A549 (cell line): ENCODE results near the gene ANKRD13A. TPM values are rescaled to one million over a fixed set of nuclear protein-coding genes. Genes with fewer than 3 reads are reported as not detected.

Source experiments
- ATAC-seq, 2 experiments: fragments of 200-7000 bp in 1 of 2; fragments of >200 bp in 1 of 2; cut with Nextera tagmentation in 1 of 2; cut with Tn5 transposase in 1 of 2; 3 replicates each; pipeline versions ENCODE4 v1.8.0 to v1.9.1; 2018 to 2020; ENCODE audit warnings: mild to moderate bottlenecking in 1 of 2, moderate library complexity in 1 of 2
- CTCF ChIA-PET: fragments of 300-600 bp; sonication (Branson Sonifier 250); formaldehyde crosslinking; extraction: SDS; loops from one replicate; lab custom pipeline; 2021; ENCODE audit warnings: antibody characterized with exemption, inconsistent platforms; lab: Yijun Ruan, JAX
- POLR2A ChIA-PET: fragments of 350-600 bp; formaldehyde crosslinking; extraction: SDS; loops from one replicate; lab custom pipeline; 2021; ENCODE audit warnings: antibody characterized with exemption, inconsistent platforms; lab: Yijun Ruan, JAX
- DNase-seq, 2 experiments: peaks; one replicate each; pipeline versions ENCODE4 v3.0.0 to v3.0.0-alpha.2; 2011 to 2016; ENCODE audit warnings: low read depth in 1 of 2, low spot score in 1 of 2
- FAIRE-seq: peaks from 2 replicates; lab custom pipeline; 2011; peaks lifted over from hg19 to GRCh38; lab: Jason Lieb, UNC
- H3K27ac ChIP-seq, 2 experiments: fragments of >200 bp; sonication (Bioruptor Twin); formaldehyde crosslinking; 3 replicates each; pipeline ENCODE4 v1.5.1; 2016 to 2017
- H3K4me1 ChIP-seq: fragments of >200 bp; sonication (Bioruptor Twin); formaldehyde crosslinking; 3 replicates; pipeline ENCODE4 v1.6.1; 2016
- H3K4me2 ChIP-seq: fragments of >200 bp; sonication (Bioruptor Twin); formaldehyde crosslinking; 3 replicates; pipeline ENCODE4 v1.6.1; 2016
- H3K4me3 ChIP-seq: fragments of >200 bp; sonication (Bioruptor Twin); formaldehyde crosslinking; 3 replicates; pipeline ENCODE4 v1.5.1; 2016
- H3K9me3 ChIP-seq: fragments of >200 bp; sonication (Bioruptor Twin); formaldehyde crosslinking; 3 replicates; pipeline ENCODE4 v1.6.1; 2016
- BHLHE40 ChIP-seq: IDR thresholded peaks from 2 replicates; pipeline ENCODE4 v1.6.1; 2012; ENCODE audit warnings: low read depth, low read length, inconsistent platforms
- CBX2 ChIP-seq: fragments of 200-600 bp; sonication (generic); IDR thresholded peaks from 2 replicates; pipeline ENCODE4 v1.6.1; 2016; ENCODE audit warnings: low read depth, mild to moderate bottlenecking, borderline replicate concordance
- CBX8 ChIP-seq: fragments of 200-600 bp; sonication (generic); IDR thresholded peaks from 2 replicates; pipeline ENCODE4 v1.6.1; 2016
- CHD4 ChIP-seq: fragments of 200-600 bp; sonication (generic); IDR thresholded peaks from 2 replicates; pipeline ENCODE4 v1.6.1; 2016; ENCODE audit warnings: antibody characterized with exemption, mild to moderate bottlenecking, borderline replicate concordance
- EP300 ChIP-seq, 2 experiments: fragments of >200 bp; sonication (Bioruptor Twin); formaldehyde crosslinking; IDR thresholded peaks; 2 replicates in 1 of 2; 3 replicates in 1 of 2; pipeline ENCODE4 v1.6.1; 2016 to 2017
- ESRRA ChIP-seq: fragments of 150-350 bp; IDR thresholded peaks from 2 replicates; pipeline ENCODE4 v1.6.1; 2014; ENCODE audit warnings: mild to moderate bottlenecking, low read length, borderline replicate concordance
- HEYL ChIP-seq: fragments of 250-450 bp; sonication (Bioruptor Pico); IDR thresholded peaks from 2 replicates; pipeline ENCODE4 v1.8.0; 2021; ENCODE audit warnings: mild to moderate bottlenecking, moderate library complexity
- JUNB ChIP-seq: fragments of >200 bp; sonication (Bioruptor Twin); formaldehyde crosslinking; IDR thresholded peaks from 2 replicates; pipeline ENCODE4 v1.6.1; 2016
- KDM5A ChIP-seq: fragments of 200-600 bp; sonication (generic); IDR thresholded peaks from 2 replicates; pipeline ENCODE4 v1.6.1; 2016; ENCODE audit warnings: antibody characterized with exemption, mild to moderate bottlenecking
- MAFK ChIP-seq: fragments of 450-650 bp; IDR thresholded peaks from 2 replicates; pipeline ENCODE4 v1.6.1; 2014; ENCODE audit not compliant: partially characterized antibody
- MAZ ChIP-seq: fragments of 150-350 bp; IDR thresholded peaks from 2 replicates; pipeline ENCODE4 v1.6.1; 2014; ENCODE audit warnings: antibody characterized with exemption, low read depth, low read length, borderline replicate concordance
- MYC ChIP-seq: IDR thresholded peaks from 2 replicates; pipeline ENCODE4 v1.6.1; 2012; ENCODE audit warnings: mild to moderate bottlenecking, inconsistent platforms, low read length, improper control_type of control experiment, borderline replicate concordance
- NPAS2 ChIP-seq: fragments of 250-450 bp; sonication (Bioruptor Pico); IDR thresholded peaks from 2 replicates; pipeline ENCODE4 v1.8.0; 2022; ENCODE audit warnings: mild to moderate bottlenecking, moderate library complexity, borderline replicate concordance
- NR3C1 ChIP-seq: fragments of >200 bp; sonication (Bioruptor Twin); formaldehyde crosslinking; IDR thresholded peaks from 3 replicates; pipeline ENCODE4 v1.6.1; 2017
- PHF8 ChIP-seq: fragments of 200-600 bp; sonication (generic); IDR thresholded peaks from 2 replicates; pipeline ENCODE4 v1.6.1; 2016; ENCODE audit warnings: low read depth, mild to moderate bottlenecking, antibody characterized with exemption, moderate library complexity, borderline replicate concordance
- RAD21 ChIP-seq, 2 experiments: fragments of >200 bp in 1 of 2; sonication (Bioruptor Twin) in 1 of 2; formaldehyde crosslinking in 1 of 2; IDR thresholded peaks in 1 of 2; conservative IDR thresholded peaks in 1 of 2; 2 replicates in 1 of 2; 3 replicates in 1 of 2; pipeline ENCODE4 v1.6.1; 2012 to 2018; ENCODE audit warnings: inconsistent platforms in 1 of 2
- RCOR1 ChIP-seq: fragments of 150-350 bp; IDR thresholded peaks from 2 replicates; pipeline ENCODE4 v1.6.1; 2014; ENCODE audit warnings: antibody characterized with exemption, low read length, low read depth
- RFX5 ChIP-seq: fragments of 450-650 bp; IDR thresholded peaks from 2 replicates; pipeline ENCODE4 v1.7.1; 2014; ENCODE audit warnings: antibody characterized with exemption, mild to moderate bottlenecking, moderate library complexity
- SREBF2 ChIP-seq: fragments of 450-650 bp; IDR thresholded peaks from 2 replicates; pipeline ENCODE4 v1.6.1; 2014; ENCODE audit warnings: mild to moderate bottlenecking, moderate library complexity
- TFCP2L1 ChIP-seq: fragments of 250-450 bp; sonication (Bioruptor Pico); IDR thresholded peaks from 2 replicates; pipeline ENCODE4 v1.5.0; 2021; ENCODE audit warnings: mild to moderate bottlenecking
- ZC3H11A ChIP-seq: fragments of 450-650 bp; IDR thresholded peaks from 2 replicates; pipeline ENCODE4 v1.6.1; 2014; ENCODE audit warnings: antibody characterized with exemption, mild to moderate bottlenecking
- ZFP36 ChIP-seq: fragments of 450-650 bp; IDR thresholded peaks from 2 replicates; pipeline ENCODE4 v1.6.1; 2014; ENCODE audit warnings: borderline replicate concordance; ENCODE audit not compliant: partially characterized antibody
- ZSCAN20 ChIP-seq: fragments of 250-450 bp; sonication (Bioruptor Pico); IDR thresholded peaks from 2 replicates; pipeline ENCODE4 v1.8.0; 2022; ENCODE audit warnings: mild to moderate bottlenecking, moderate library complexity
- WGBS: methylation state at CpG from one replicate; pipeline ENCODE4 v1.1.6; 2017; ENCODE audit errors: missing lambda C conversion rate; 5-methylcytosine and 5-hydroxymethylcytosine counted together
- polyA plus RNA-seq, 4 experiments: library from polyadenylated mRNA; depleted of rRNA in 3 of 4; stranded (reverse); fragments of >200 nt; fragmentation: RNase III in 1 of 4; extraction: RNeasy Plus Mini Kit Qiagen cat#74134 plus additional on column Dnase treatment in 1 of 4; gene quantifications; 2 replicates in 3 of 4; 3 replicates in 1 of 4; pipeline ENCODE4 v1.2.3, GENCODE V29; 2011 to 2017
- TF ChIP-seq, protein P1 (sequence below): IDR thresholded peaks from 2 replicates; pipeline ENCODE4 v1.6.1; 2012; ENCODE audit warnings: low read depth, borderline replicate concordance
- TF ChIP-seq, protein P2 (sequence below): fragments of 150-350 bp; IDR thresholded peaks from 2 replicates; pipeline ENCODE4 v1.6.1; 2014; ENCODE audit warnings: low read depth, mild to moderate bottlenecking, low read length
- TF ChIP-seq, protein P3 (sequence below): fragments of >200 bp; sonication (Bioruptor Twin); formaldehyde crosslinking; IDR thresholded peaks from 3 replicates; pipeline ENCODE4 v1.6.1; 2016
- TF ChIP-seq, protein P4 (sequence below): fragments of 250-450 bp; sonication (Bioruptor Pico); IDR thresholded peaks from 2 replicates; pipeline ENCODE4 v1.5.0; 2020; ENCODE audit warnings: low read depth, mild to moderate bottlenecking, moderate library complexity
- TF ChIP-seq, protein P5 (sequence below): IDR thresholded peaks from 2 replicates; pipeline ENCODE4 v1.6.1; 2012

The ANKRD13A gene
- polyA plus RNA-seq, 2 of the 4 experiments (the other 2 are of a cell fraction), result 12.1 to 23.8 TPM

DNA sequence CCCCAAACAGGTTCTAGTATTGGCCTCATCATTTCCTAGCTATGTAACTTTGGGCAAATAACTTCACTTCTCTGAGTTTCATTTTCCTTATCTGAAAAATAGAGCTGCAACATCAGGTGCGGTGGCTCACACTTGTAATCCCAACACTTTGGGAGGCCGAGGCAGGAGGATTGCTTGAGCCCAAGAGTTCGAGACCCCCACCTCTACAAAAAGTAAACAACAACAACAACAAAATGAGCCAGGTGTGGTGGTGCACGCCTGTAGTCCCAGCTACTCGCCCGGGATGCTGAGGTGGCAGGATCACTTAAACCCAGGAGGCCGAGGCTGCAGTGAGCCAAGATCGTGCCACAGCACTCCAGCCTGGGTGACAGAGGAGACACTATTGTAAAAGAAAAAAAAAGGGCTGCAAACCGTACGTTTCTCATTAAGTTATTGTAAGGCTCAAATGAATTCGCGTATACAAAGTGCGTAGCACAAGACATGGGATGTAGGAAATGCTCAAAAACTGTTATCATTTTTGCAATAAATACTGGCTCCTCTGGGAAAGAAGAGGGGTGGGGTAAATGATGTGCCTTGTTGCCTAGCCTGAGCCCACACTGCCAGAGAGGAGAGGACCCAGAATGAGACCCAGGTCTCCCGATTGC lies 48.2 kb downstream of the ANKRD13A start:
- WGBS, result 62% methylated on average over 14 of the region's 14 CpGs
- ATAC-seq, result peak in 1 of 2 experiments; percentile 8; a peak in 2 of 6 replicates
- ChIA-PET POLR2A (no interaction called here), CTCF (interaction anchor here (0.8 to 1.5 kb wide), 2 partner anchors 9 to 52 kb away, joined by 4 read pairs; no protein-coding TSS in a partner anchor)
- peak overlapping the region; percentile 86 for H3K4me3 ChIP-seq
- H3K4me1 ChIP-seq, result peaks cover 34% of the 10 kb centered on the region
- no peak for DNase-seq
- peak overlapping the region; percentile 92 for H3K4me2 ChIP-seq
- no peaks in the 10 kb centered on the region for H3K9me3 ChIP-seq
- TF ChIP-seq RAD21 (conservative IDR thresholded peaks at IDR 0.05 in 1 of 2, IDR thresholded peaks at IDR 0.05 in 1 of 2) (no peak), JUNB (no peak), RFX5 (no peak), KDM5A (no peak), ZSCAN20 (no peak), RCOR1 (no peak), NPAS2 (CRISPR knock-in tag) (no peak), CBX2 (no peak), ESRRA (no peak), TFCP2L1 (CRISPR knock-in tag) (no peak), MYC (no peak)
- TF ChIP-seq, protein P1, sequence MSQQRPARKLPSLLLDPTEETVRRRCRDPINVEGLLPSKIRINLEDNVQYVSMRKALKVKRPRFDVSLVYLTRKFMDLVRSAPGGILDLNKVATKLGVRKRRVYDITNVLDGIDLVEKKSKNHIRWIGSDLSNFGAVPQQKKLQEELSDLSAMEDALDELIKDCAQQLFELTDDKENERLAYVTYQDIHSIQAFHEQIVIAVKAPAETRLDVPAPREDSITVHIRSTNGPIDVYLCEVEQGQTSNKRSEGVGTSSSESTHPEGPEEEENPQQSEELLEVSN, result no peak
- TF ChIP-seq, protein P2, sequence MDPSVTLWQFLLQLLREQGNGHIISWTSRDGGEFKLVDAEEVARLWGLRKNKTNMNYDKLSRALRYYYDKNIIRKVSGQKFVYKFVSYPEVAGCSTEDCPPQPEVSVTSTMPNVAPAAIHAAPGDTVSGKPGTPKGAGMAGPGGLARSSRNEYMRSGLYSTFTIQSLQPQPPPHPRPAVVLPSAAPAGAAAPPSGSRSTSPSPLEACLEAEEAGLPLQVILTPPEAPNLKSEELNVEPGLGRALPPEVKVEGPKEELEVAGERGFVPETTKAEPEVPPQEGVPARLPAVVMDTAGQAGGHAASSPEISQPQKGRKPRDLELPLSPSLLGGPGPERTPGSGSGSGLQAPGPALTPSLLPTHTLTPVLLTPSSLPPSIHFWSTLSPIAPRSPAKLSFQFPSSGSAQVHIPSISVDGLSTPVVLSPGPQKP, result no peak
- TF ChIP-seq, protein P3, sequence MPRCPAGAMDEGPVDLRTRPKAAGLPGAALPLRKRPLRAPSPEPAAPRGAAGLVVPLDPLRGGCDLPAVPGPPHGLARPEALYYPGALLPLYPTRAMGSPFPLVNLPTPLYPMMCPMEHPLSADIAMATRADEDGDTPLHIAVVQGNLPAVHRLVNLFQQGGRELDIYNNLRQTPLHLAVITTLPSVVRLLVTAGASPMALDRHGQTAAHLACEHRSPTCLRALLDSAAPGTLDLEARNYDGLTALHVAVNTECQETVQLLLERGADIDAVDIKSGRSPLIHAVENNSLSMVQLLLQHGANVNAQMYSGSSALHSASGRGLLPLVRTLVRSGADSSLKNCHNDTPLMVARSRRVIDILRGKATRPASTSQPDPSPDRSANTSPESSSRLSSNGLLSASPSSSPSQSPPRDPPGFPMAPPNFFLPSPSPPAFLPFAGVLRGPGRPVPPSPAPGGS, result no peak
- TF ChIP-seq, protein P4, sequence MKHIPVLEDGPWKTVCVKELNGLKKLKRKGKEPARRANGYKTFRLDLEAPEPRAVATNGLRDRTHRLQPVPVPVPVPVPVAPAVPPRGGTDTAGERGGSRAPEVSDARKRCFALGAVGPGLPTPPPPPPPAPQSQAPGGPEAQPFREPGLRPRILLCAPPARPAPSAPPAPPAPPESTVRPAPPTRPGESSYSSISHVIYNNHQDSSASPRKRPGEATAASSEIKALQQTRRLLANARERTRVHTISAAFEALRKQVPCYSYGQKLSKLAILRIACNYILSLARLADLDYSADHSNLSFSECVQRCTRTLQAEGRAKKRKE (CRISPR knock-in tag), result no peak
- TF ChIP-seq, all 56 proteins: peak for 0
- peak overlapping the region; percentile 89 to 94 for H3K27ac ChIP-seq
- FAIRE-seq, result no peak

DNA sequence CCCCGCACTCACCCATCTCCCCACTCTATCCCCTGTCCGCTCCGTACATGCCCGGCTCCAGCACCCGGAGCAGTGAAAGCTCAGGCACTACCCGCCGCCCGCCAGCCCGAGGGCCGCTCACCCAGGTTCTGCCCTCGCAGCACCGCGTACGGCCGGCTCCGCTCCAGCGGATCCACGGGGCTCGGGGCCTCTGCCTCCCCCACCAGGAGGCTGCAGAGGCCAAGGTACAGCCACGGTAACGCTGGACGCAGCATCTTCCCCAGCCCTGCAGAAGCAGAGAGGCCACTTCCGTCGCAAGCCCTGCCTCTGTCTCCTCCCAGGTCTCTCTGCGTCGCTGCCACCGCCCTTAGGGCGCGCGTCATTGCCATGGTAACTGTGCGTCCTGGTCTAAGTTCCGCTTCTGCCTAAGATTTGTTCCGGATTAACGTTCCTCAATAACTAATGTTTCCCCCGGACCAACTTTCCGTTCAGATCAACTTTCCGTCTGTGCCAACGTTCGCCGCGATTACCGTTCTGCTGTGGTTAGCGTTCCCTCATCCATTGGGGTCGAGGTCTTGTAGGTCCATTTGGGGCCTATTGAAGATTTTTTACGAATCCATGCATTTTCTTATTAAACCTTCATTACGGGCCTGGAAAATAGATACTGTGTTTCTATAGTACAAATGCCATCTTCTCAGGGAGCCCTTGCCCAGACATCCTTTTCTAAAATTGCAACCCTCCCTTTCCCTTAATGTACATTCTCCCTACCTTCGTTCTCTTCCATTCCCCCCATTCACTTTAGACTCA lies 49.2 kb downstream of the ANKRD13A start, which contains the start of gene C12orf76:
Gene C12orf76 (minus strand): TSS at position 281 of the 786 bp plus-strand sequence. CDS start 27 bp downstream, at position 254.
- Histone ChIP-seq H3K9me3 (no peaks in the 10 kb centered on the region), H3K4me3 (peak within 1 kb of the TSS; percentile 86), H3K4me1 (peaks cover 24% of the 10 kb centered on the region), H3K4me2 (peak within 1 kb of the TSS; percentile 92), H3K27ac (peak within 1 kb of the TSS; percentile 89 to 94)
- FAIRE-seq, result peak; percentile 95
- ATAC-seq, result peak; percentile 99 to 100
- POLR2A ChIA-PET, result no interaction called here
- DNase-seq, result peak; percentile 93 to 99
- WGBS, result 2% methylated on average over 37 of the region's 47 CpGs
- CTCF ChIA-PET, result interaction anchor here (1.5 kb wide), 1 partner anchor 8 kb away, joined by 4 read pairs; no protein-coding TSS in a partner anchor
- TF ChIP-seq MAFK (no peak), EP300 (IDR thresholded peaks at IDR 0.05) (no peak), NPAS2 (CRISPR knock-in tag) (no peak), PHF8 (peak; percentile 31; the same call in 1 of the 2 replicates), ESRRA (no peak), MAZ (peak; percentile 75; the same call in 1 of the 2 replicates), HEYL (CRISPR knock-in tag) (no peak), SREBF2 (no peak), CHD4 (no peak), BHLHE40 (no peak), MYC (no peak), ZSCAN20 (no peak), ZC3H11A (peak; percentile 24; the same call in 1 of the 2 replicates), ZFP36 (no peak), KDM5A (no peak; the same call in 1 of the 2 replicates), NR3C1 (no peak), CBX8 (no peak)
- TF ChIP-seq, protein P5, sequence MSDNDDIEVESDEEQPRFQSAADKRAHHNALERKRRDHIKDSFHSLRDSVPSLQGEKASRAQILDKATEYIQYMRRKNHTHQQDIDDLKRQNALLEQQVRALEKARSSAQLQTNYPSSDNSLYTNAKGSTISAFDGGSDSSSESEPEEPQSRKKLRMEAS, result peak; percentile 89
- TF ChIP-seq, protein P1, result peak; percentile 53; the same call in 1 of the 2 replicates
- TF ChIP-seq, protein P4 (CRISPR knock-in tag), result no peak
